H9 (cell line): Measurements from ENCODE around the gene IGSF9B. TPM values are rescaled to one million over a fixed set of nuclear protein-coding genes. Genes with fewer than 3 reads are reported as not detected.

Experiments
- DNase-seq: peaks from one replicate; pipeline ENCODE4 v3.0.0-alpha.2; 2017
- H2AFZ ChIP-seq: one replicate; pipeline ENCODE4 v1.6.1; 2013; ENCODE audit warnings: mild to moderate bottlenecking, low read length, control low read depth, moderate library complexity
- H2AK5ac ChIP-seq: 2 replicates; pipeline ENCODE4 v1.6.1; 2013; ENCODE audit warnings: low read length, control low read depth, mixed read lengths; ENCODE audit not compliant: insufficient read length
- H2BK120ac ChIP-seq: one replicate; pipeline ENCODE4 v1.6.1; 2013; ENCODE audit warnings: low read depth, mild to moderate bottlenecking, low read length, control low read depth, inconsistent platforms; ENCODE audit not compliant: poor library complexity, severe bottlenecking
- H2BK12ac ChIP-seq: 2 replicates; pipeline ENCODE4 v1.6.1; 2013; ENCODE audit warnings: low read length, control low read depth, mixed read lengths, low read depth; ENCODE audit not compliant: insufficient read length
- H2BK15ac ChIP-seq: 2 replicates; pipeline ENCODE4 v1.6.1; 2013; ENCODE audit warnings: low read depth, low read length, control low read depth
- H2BK20ac ChIP-seq: one replicate; pipeline ENCODE4 v1.6.1; 2013; ENCODE audit warnings: low read depth, mild to moderate bottlenecking, low read length, control low read depth, inconsistent platforms; ENCODE audit not compliant: poor library complexity, severe bottlenecking
- H2BK5ac ChIP-seq: 2 replicates; pipeline ENCODE4 v1.6.1; 2013; ENCODE audit warnings: low read length, control low read depth, mixed read lengths; ENCODE audit not compliant: insufficient read length
- H3K14ac ChIP-seq: 2 replicates; pipeline ENCODE4 v1.6.1; 2013; ENCODE audit warnings: low read length, control low read depth; ENCODE audit not compliant: insufficient read depth
- H3K18ac ChIP-seq: 2 replicates; pipeline ENCODE4 v1.6.1; 2013; ENCODE audit warnings: low read depth, mild to moderate bottlenecking, mixed read lengths, low read length, control low read depth; ENCODE audit not compliant: insufficient read length
- H3K23ac ChIP-seq: 2 replicates; pipeline ENCODE4 v1.6.1; 2013; ENCODE audit warnings: low read length, control low read depth, mixed read lengths, low read depth; ENCODE audit not compliant: insufficient read length
- H3K23me2 ChIP-seq: 2 replicates; pipeline ENCODE4 v1.6.1; 2013; ENCODE audit warnings: low read depth, mild to moderate bottlenecking, mixed read lengths, low read length, control low read depth; ENCODE audit not compliant: insufficient read length, poor library complexity, severe bottlenecking
- H3K27ac ChIP-seq: 2 replicates; pipeline ENCODE4 v1.5.1; 2013; ENCODE audit warnings: low read length, control low read depth, mixed read lengths, low read depth; ENCODE audit not compliant: insufficient read length
- H3K27me3 ChIP-seq: 2 replicates; pipeline ENCODE4 v1.6.1; 2013; ENCODE audit warnings: low read length, control low read depth, inconsistent platforms; ENCODE audit not compliant: insufficient read depth
- H3K4ac ChIP-seq: 2 replicates; pipeline ENCODE4 v1.6.1; 2013; ENCODE audit warnings: low read depth, mild to moderate bottlenecking, control low read depth, inconsistent platforms, low read length, moderate library complexity
- H3K4me1 ChIP-seq: 2 replicates; pipeline ENCODE4 v1.6.1; 2013; ENCODE audit warnings: low read length, control low read depth, inconsistent platforms; ENCODE audit not compliant: insufficient read depth
- H3K4me2 ChIP-seq: 2 replicates; pipeline ENCODE4 v1.6.1; 2013; ENCODE audit warnings: low read length, control low read depth, mixed read lengths; ENCODE audit not compliant: insufficient read length, insufficient read depth
- H3K56ac ChIP-seq: 2 replicates; pipeline ENCODE4 v1.6.1; 2013; ENCODE audit warnings: low read depth, mild to moderate bottlenecking, mixed read lengths, low read length, control low read depth; ENCODE audit not compliant: insufficient read length
- H3K79me1 ChIP-seq: 2 replicates; pipeline ENCODE4 v1.6.1; 2013; ENCODE audit warnings: low read depth, mild to moderate bottlenecking, moderate library complexity, low read length, control low read depth, inconsistent platforms; ENCODE audit not compliant: insufficient read depth, poor library complexity, severe bottlenecking
- H3K79me2 ChIP-seq: 2 replicates; pipeline ENCODE4 v1.6.1; 2013; ENCODE audit warnings: low read length, control low read depth, inconsistent platforms; ENCODE audit not compliant: insufficient read depth
- H3K9ac ChIP-seq: 2 replicates; pipeline ENCODE4 v1.6.1; 2013; ENCODE audit warnings: low read length, control low read depth, mixed read lengths; ENCODE audit not compliant: insufficient read length; ENCODE audit errors: extremely low read depth
- H3K9me3 ChIP-seq: one replicate; pipeline ENCODE4 v1.6.1; 2013; ENCODE audit warnings: low read depth, low read length, inconsistent platforms; ENCODE audit not compliant: control insufficient read depth
- H3T11ph ChIP-seq: one replicate; pipeline ENCODE4 v1.6.1; 2013; ENCODE audit warnings: mild to moderate bottlenecking, low read length, control low read depth, inconsistent platforms
- H4K20me1 ChIP-seq: one replicate; pipeline ENCODE4 v1.6.1; 2013; ENCODE audit not compliant: control insufficient read depth, insufficient read length, insufficient read depth
- H4K5ac ChIP-seq: 2 replicates; pipeline ENCODE4 v1.6.1; 2013; ENCODE audit warnings: low read depth, mild to moderate bottlenecking, mixed read lengths, low read length, control low read depth; ENCODE audit not compliant: insufficient read length
- H4K8ac ChIP-seq: replicated peaks from 2 replicates; pipeline ENCODE4 v1.6.1; 2013; ENCODE audit warnings: low read length, control low read depth, mixed read lengths, low read depth; ENCODE audit not compliant: insufficient read length
- H4K91ac ChIP-seq: 2 replicates; pipeline ENCODE4 v1.6.1; 2013; ENCODE audit warnings: low read depth, mild to moderate bottlenecking, moderate library complexity, mixed read lengths, low read length, control low read depth; ENCODE audit not compliant: insufficient read length
- H3K27ac Mint-ChIP-seq, 3 experiments: 2 replicates in 2 of 3; 3 replicates in 1 of 3; pipeline ENCODE4 v1.8.0; 2020 to 2021; ENCODE audit warnings: mixed read lengths in 3 of 3, mild to moderate bottlenecking in 1 of 3, moderate library complexity in 1 of 3
- H3K27me3 Mint-ChIP-seq: 2 replicates; pipeline ENCODE4 v1.8.0; 2021; ENCODE audit warnings: low read depth, mild to moderate bottlenecking, moderate library complexity, mixed read lengths
- H3K36me3 Mint-ChIP-seq, 3 experiments: 2 replicates in 2 of 3; 3 replicates in 1 of 3; pipeline ENCODE4 v1.8.0; 2020 to 2021; ENCODE audit warnings: low read depth in 3 of 3, mixed read lengths in 3 of 3; ENCODE audit not compliant: insufficient read depth in 1 of 3
- H3K4me1 Mint-ChIP-seq, 2 experiments: 2 replicates each; pipeline ENCODE4 v1.8.0; 2020; ENCODE audit warnings: mixed read lengths in 2 of 2
- H3K4me3 Mint-ChIP-seq, 2 experiments: 2 replicates in 1 of 2; 3 replicates in 1 of 2; pipeline ENCODE4 v1.8.0; 2020 to 2021; ENCODE audit warnings: mild to moderate bottlenecking in 2 of 2, mixed read lengths in 2 of 2, moderate library complexity in 1 of 2
- H3K9me3 Mint-ChIP-seq, 2 experiments: 2 replicates in 1 of 2; 3 replicates in 1 of 2; pipeline ENCODE4 v1.8.0; 2020; ENCODE audit warnings: mild to moderate bottlenecking in 2 of 2, mixed read lengths in 2 of 2, moderate library complexity in 1 of 2
- WGBS: extraction: QIAGEN DNeasy Blood & Tissue Kit; methylation state at CpG from one replicate; pipeline ENCODE4 v1.1.7; 2013; ENCODE audit warnings: missing lambda C conversion rate, low lambda C conversion rate, mixed read lengths; ENCODE audit not compliant: insufficient read length; ENCODE audit errors: extremely low coverage; 5-methylcytosine and 5-hydroxymethylcytosine counted together
- total RNA-seq: library from RNA; stranded (reverse); gene quantifications from 2 replicates; pipeline ENCODE4 v1.2.1, GENCODE V29; 2021
- TF ChIP-seq, protein P1 (sequence below): fragments of 200-600 bp; sonication (generic); conservative IDR thresholded peaks from 3 replicates; pipeline ENCODE4 v1.8.0; 2021; ENCODE audit warnings: antibody characterized with exemption, mild to moderate bottlenecking

The IGSF9B gene
- total RNA-seq, 1 experiment from 2014 or later: 25.7 TPM

DNA sequence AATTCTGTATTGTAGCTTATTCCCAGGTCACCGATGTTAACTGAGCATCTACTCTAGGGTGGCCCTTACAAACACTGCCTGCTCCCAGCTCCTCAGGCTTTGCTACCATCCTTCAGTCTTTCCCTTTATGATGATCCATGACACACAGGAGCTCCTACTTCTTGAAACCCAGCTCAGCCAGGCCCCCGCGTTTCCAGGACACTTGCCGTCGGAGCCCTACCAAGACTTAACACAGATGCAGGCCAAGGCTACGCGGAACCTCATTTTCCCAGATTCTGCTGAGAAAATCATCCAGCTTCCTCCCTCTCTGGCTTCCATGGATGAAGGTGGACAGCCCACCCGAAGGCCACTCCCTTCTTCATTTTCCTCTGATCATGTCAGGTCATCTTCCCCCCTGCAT is 18.6 kb downstream of the IGSF9B start:
- H2BK5ac ChIP-seq: no peak overlapping the region
- H3K79me2 ChIP-seq: no peaks in the 10 kb centered on the region
- H3K18ac ChIP-seq: no peak overlapping the region
- no peaks in the 10 kb centered on the region for H3K27me3 ChIP-seq
- H4K91ac ChIP-seq: no peak overlapping the region
- no peak overlapping the region for H2BK20ac ChIP-seq
- H4K5ac ChIP-seq: no peak overlapping the region
- Mint-ChIP-seq H3K9me3 (peaks cover 0 to 9% of the 10 kb centered on the region in 2 experiments; a peak in 2 of 5 replicates), H3K27ac (peak overlapping the region in 1 of 3 experiments; percentile 11; a peak in 1 of 7 replicates), H3K27me3 (no peaks in the 10 kb centered on the region; the same call in 1 of the 2 replicates), H3K4me1 (0 out of 4 replicates have a peak, but pooled peaks cover 0 to 2% of the 10 kb centered on the region in 2 experiments), H3K36me3 (peaks cover 49 to 59% (median 56%) of the 10 kb centered on the region in 3 experiments), H3K4me3 (no peak overlapping the region)
- no peak overlapping the region for H2BK15ac ChIP-seq
- no peak overlapping the region for H4K8ac ChIP-seq
- no CpG with 5 or more reads among the region's 8 CpGs for WGBS
- H3K9ac ChIP-seq: no peak overlapping the region
- H2AFZ ChIP-seq: no peak overlapping the region
- no peak overlapping the region for H2BK120ac ChIP-seq
- H3K4me1 ChIP-seq: no peaks in the 10 kb centered on the region
- no peaks in the 10 kb centered on the region for H3K79me1 ChIP-seq
- H3K56ac ChIP-seq: no peak overlapping the region
- H3K9me3 ChIP-seq: no peaks in the 10 kb centered on the region
- H3K27ac ChIP-seq: no peak overlapping the region
- peaks cover 5% of the 10 kb centered on the region for H4K20me1 ChIP-seq
- no peaks in the 10 kb centered on the region for H3K23me2 ChIP-seq
- no peak overlapping the region for H2AK5ac ChIP-seq
- H3T11ph ChIP-seq: no peak overlapping the region
- no peak overlapping the region for H3K14ac ChIP-seq
- DNase-seq: no peak
- H3K4ac ChIP-seq: no peak overlapping the region
- no peak overlapping the region for H3K23ac ChIP-seq
- TF ChIP-seq, protein P1, sequence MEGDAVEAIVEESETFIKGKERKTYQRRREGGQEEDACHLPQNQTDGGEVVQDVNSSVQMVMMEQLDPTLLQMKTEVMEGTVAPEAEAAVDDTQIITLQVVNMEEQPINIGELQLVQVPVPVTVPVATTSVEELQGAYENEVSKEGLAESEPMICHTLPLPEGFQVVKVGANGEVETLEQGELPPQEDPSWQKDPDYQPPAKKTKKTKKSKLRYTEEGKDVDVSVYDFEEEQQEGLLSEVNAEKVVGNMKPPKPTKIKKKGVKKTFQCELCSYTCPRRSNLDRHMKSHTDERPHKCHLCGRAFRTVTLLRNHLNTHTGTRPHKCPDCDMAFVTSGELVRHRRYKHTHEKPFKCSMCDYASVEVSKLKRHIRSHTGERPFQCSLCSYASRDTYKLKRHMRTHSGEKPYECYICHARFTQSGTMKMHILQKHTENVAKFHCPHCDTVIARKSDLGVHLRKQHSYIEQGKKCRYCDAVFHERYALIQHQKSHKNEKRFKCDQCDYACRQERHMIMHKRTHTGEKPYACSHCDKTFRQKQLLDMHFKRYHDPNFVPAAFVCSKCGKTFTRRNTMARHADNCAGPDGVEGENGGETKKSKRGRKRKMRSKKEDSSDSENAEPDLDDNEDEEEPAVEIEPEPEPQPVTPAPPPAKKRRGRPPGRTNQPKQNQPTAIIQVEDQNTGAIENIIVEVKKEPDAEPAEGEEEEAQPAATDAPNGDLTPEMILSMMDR: no peak
- no peak overlapping the region for H2BK12ac ChIP-seq
- no peak overlapping the region for H3K4me2 ChIP-seq
